Tibial nerve (tissue), 4 donors: Measurements from ENCODE around the gene CACNA2D2. TPM values are rescaled to one million over a fixed set of nuclear protein-coding genes. Genes with fewer than 3 reads are reported as not detected.
A peak's percentile ranks its signal among the peaks of the same experiment; 100 is the strongest.

Experiments
- DNase-seq, 2 donors: peaks; one replicate each; pipeline ENCODE4 v3.0.0-alpha.2; 2019; ENCODE audit warnings: low spot score in 2 of 2
- H3K27ac ChIP-seq, 4 donors: fragments of 200-600 bp; sonication (generic) in 3 of 4; one replicate each; pipeline ENCODE4 v1.5.1; 2017 to 2019; ENCODE audit warnings: mild to moderate bottlenecking in 1 of 4
- H3K27me3 ChIP-seq, 2 donors: fragments of 200-600 bp; sonication (generic) in 1 of 2; one replicate each; pipeline versions ENCODE4 v1.5.1 to v1.6.0; 2017 to 2019
- H3K36me3 ChIP-seq, 3 donors: fragments of 200-600 bp; sonication (generic); one replicate each; pipeline ENCODE4 v1.5.1; 2018 to 2019
- H3K4me1 ChIP-seq, 4 donors: fragments of 200-600 bp; sonication (generic) in 3 of 4; one replicate each; pipeline ENCODE4 v1.5.1; 2017 to 2019
- H3K4me3 ChIP-seq, 4 donors: fragments of 200-600 bp; sonication (generic) in 3 of 4; one replicate each; pipeline ENCODE4 v1.5.1; 2017 to 2019; ENCODE audit warnings: mild to moderate bottlenecking in 1 of 4, moderate library complexity in 1 of 4
- H3K9me3 ChIP-seq, 4 donors: fragments of 200-600 bp; sonication (generic) in 3 of 4; one replicate each; pipeline ENCODE4 v1.5.1; 2017 to 2019
- EP300 ChIP-seq, 2 donors: sonication (generic); formaldehyde crosslinking; IDR thresholded peaks; one replicate each; pipeline ENCODE4 v1.6.1; 2017; ENCODE audit warnings: antibody characterized with exemption in 2 of 2, mild to moderate bottlenecking in 1 of 2
- POLR2A ChIP-seq, 2 donors: fragments of 450-650 bp; IDR thresholded peaks; one replicate each; pipeline ENCODE4 v1.6.1; 2017; ENCODE audit warnings: antibody characterized with exemption in 2 of 2, mild to moderate bottlenecking in 2 of 2, moderate library complexity in 2 of 2
- WGBS, 2 donors: methylation state at CpG; one replicate each; pipeline ENCODE4 v1.1.5; 2018; 5-methylcytosine and 5-hydroxymethylcytosine counted together
- total RNA-seq, 4 donors: library from RNA; depleted of rRNA; stranded (reverse); fragments of >200 nt; gene quantifications; one replicate each; pipeline ENCODE4 v1.1.0, GENCODE V29; 2016
- TF ChIP-seq, protein P1 (sequence below), 5 experiments: fragments of 200-600 bp in 3 of 5; fragments of 450-650 bp in 2 of 5; sonication (generic) in 3 of 5; IDR thresholded peaks; one replicate each; pipeline ENCODE4 v1.5.1; 2016 to 2019; ENCODE audit warnings: antibody characterized with exemption in 5 of 5, mild to moderate bottlenecking in 3 of 5, moderate library complexity in 2 of 5

The CACNA2D2 gene
- total RNA-seq, 4 donors from 2014 or later: 0.84 to 2.0 (median 1.2) TPM

DNA sequence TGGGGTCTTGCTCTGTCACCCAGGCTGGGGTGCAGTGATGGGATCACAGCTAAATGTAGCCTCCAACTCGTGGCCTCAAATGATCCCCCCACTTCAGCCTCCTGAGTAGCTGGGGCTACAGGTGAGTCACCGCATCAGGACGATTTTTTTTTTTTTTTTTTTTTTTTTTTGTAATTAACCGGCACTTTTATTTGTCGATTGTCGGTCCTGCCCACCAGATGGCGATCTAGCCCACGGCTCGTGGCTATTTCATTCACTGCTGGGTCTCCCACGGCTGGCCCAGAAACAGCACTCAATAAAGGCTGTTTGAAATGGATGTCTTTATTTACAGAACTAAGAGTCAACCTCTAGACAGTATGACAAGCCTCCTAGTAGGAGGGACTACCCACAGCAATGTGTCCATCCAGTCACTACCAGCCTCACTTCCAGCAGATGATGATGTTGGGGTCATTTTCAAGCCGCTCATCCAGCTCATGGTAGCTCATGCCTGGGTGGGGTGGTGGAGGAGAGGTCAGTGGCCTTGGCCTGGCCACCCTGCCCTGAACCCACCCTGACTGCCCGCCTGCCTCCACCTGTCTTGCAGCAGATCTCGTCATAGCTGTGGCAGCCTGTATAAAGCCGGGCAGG, 156.1 kb downstream of the CACNA2D2 start:
- peak overlapping the region in 1 of 4 donors; percentile 2 for H3K27ac ChIP-seq
- peak in 1 of 2 donors; percentile 62 for DNase-seq
- no peaks in the 10 kb centered on the region for H3K27me3 ChIP-seq
- WGBS, 2 donors: 10 to 21% methylated on average over 11 to 14 of the region's 14 CpGs
- peaks cover 0 to 59% (median 22%) of the 10 kb centered on the region in 4 donors for H3K4me1 ChIP-seq
- TF ChIP-seq, protein P1, sequence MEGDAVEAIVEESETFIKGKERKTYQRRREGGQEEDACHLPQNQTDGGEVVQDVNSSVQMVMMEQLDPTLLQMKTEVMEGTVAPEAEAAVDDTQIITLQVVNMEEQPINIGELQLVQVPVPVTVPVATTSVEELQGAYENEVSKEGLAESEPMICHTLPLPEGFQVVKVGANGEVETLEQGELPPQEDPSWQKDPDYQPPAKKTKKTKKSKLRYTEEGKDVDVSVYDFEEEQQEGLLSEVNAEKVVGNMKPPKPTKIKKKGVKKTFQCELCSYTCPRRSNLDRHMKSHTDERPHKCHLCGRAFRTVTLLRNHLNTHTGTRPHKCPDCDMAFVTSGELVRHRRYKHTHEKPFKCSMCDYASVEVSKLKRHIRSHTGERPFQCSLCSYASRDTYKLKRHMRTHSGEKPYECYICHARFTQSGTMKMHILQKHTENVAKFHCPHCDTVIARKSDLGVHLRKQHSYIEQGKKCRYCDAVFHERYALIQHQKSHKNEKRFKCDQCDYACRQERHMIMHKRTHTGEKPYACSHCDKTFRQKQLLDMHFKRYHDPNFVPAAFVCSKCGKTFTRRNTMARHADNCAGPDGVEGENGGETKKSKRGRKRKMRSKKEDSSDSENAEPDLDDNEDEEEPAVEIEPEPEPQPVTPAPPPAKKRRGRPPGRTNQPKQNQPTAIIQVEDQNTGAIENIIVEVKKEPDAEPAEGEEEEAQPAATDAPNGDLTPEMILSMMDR (IDR thresholded peaks at IDR 0.05): peak; percentile 48 to 63 (median 52)
- TF ChIP-seq POLR2A (IDR thresholded peaks at IDR 0.05): no peak
- H3K9me3 ChIP-seq: no peaks in the 10 kb centered on the region
- peaks cover 0 to 22% (median 0%) of the 10 kb centered on the region in 3 donors for H3K36me3 ChIP-seq
- H3K4me3 ChIP-seq: no peak overlapping the region

DNA sequence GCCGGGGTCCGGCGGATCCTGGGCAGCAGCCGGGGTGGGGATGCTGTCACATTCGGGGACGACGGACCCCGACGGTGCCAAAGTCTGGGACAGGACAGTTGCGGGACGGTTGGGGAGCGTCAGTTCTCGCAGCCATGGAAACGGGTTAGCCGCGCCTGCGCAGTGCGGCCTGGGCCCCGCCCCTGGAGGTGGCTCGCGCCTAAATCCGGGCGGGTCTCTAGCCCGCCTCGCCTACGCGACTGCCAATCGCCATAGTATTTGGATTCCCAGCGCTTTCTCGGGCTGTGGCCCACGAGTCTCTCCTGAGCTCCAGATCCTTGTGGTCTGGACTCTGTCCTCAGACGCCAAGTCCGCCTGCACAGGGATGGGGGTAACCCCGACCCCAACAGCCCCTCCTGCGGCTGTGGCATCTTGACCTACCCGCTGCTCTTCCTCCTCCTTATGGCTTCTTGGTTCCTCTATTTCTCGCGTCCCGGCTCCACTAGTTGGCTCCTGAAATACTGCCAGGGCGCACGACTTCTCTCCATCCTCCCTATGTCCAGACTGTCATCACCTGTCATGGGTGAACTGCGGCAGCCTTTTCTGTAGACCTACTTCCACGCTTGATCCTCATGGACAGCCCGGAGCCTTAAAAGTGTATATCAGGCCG, 157.7 kb downstream of the CACNA2D2 start, which contains the start of gene ZMYND10:
TSS of gene ZMYND10 (minus strand) at position 147 of the 649 bp plus-strand sequence. CDS start 153 bp downstream, outside the sequence.
- WGBS, 2 donors: 10 to 17% methylated on average over 27 to 43 of the region's 45 CpGs
- Histone ChIP-seq H3K4me1 (peaks cover 0 to 64% (median 21%) of the 10 kb centered on the region in 4 donors), H3K36me3 (peaks cover 0 to 22% (median 0%) of the 10 kb centered on the region in 3 donors), H3K27ac (peak within 1 kb of the TSS in 1 of 4 donors; percentile 21), H3K9me3 (no peaks in the 10 kb centered on the region), H3K4me3 (peak within 1 kb of the TSS; percentile 12 to 48 (median 38)), H3K27me3 (no peaks in the 10 kb centered on the region)
- no peak for DNase-seq
- TF ChIP-seq, protein P1 (IDR thresholded peaks at IDR 0.05): no peak
- TF ChIP-seq POLR2A (IDR thresholded peaks at IDR 0.05) (no peak), EP300 (IDR thresholded peaks at IDR 0.05) (no peak)

DNA sequence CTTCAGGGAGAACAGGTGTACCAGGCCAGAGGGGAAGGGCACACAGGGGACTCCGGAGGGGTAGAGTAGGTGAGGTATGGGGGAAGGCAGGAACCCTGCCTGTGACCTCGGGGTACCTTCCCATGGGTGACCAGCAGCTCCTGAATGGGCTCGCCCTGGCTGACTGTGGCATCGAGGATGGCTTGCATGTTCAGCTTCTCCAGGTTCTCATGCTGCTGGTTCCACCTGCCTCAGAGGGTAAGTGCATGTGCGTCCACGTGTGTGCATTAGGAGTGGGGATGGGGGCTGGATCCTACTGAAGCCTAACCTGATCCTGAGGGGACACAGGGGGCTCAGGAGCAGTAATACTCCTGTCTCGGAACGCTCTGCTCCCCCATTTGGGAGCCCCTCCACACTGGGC, 158.4 kb downstream of the CACNA2D2 start:
- Histone ChIP-seq H3K4me1 (peaks cover 0 to 67% (median 19%) of the 10 kb centered on the region in 4 donors), H3K27me3 (no peaks in the 10 kb centered on the region), H3K36me3 (peaks cover 0 to 22% (median 0%) of the 10 kb centered on the region in 3 donors), H3K27ac (peak overlapping the region in 1 of 4 donors; percentile 21), H3K4me3 (peak overlapping the region in 1 of 4 donors; percentile 48), H3K9me3 (no peaks in the 10 kb centered on the region)
- 68 to 77% methylated on average over 8 of the region's 8 CpGs for whole genome bisulfite sequencing, 2 donors
- no peak for DNase-seq
- TF ChIP-seq, protein P1 (IDR thresholded peaks at IDR 0.05): no peak
- TF ChIP-seq EP300 (IDR thresholded peaks at IDR 0.05) (no peak), POLR2A (IDR thresholded peaks at IDR 0.05) (no peak)

DNA sequence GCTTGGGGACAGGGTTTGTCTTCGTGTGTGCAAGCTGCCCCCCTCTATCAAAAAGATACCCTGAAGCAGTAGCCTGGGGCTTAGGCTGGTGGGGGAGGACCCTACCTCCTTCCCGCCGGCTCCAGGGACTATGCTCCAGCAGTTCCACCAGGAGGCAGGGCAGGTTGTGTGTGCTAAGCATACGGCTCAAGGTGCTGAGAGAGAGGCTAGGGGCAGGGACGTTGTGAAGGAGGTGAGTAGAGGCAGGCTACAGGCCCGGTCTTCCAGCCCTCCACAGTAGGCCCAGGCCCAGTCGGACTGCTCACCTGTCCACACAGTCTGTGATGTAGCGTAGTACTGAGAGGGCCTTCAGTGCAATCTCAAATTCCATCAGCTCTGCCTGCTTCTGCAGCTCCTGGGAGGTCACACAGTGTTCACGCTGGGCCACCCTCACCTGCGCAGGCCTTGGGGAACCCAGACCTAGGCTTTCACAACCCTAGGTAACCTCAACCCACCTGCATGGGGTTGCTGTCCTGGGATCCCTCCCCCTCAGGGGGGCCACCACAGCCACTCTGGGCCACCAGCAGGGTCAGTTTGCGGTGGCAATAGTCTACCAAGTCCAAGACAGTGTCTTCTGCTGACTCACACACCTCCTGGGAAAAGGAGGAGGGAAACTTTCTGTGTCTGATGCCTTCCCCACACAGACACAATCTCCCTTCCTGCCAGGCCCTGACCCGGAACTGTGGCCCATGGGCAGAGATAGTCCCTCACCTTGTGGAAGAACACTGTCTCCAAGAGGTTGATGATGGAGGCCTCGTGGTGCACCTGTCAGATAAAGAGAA, 160.4 kb downstream of the CACNA2D2 start:
- Histone ChIP-seq H3K4me1 (peaks cover 0 to 69% (median 27%) of the 10 kb centered on the region in 4 donors), H3K27me3 (no peaks in the 10 kb centered on the region), H3K27ac (no peak overlapping the region), H3K4me3 (no peak overlapping the region), H3K9me3 (no peaks in the 10 kb centered on the region), H3K36me3 (peaks cover 0 to 7% (median 0%) of the 10 kb centered on the region in 3 donors)
- TF ChIP-seq, protein P1 (IDR thresholded peaks at IDR 0.05): no peak
- TF ChIP-seq POLR2A (IDR thresholded peaks at IDR 0.05): no peak
- TF ChIP-seq EP300 (IDR thresholded peaks at IDR 0.05): no peak
- DNase-seq: no peak
- 78 to 79% methylated on average over 13 of the region's 13 CpGs for WGBS, 2 donors
